Epithelial cell of prostate (primary cell): Measurements from ENCODE around the gene NELFB.

ENCODE experiments used
- DNase-seq: peaks from one replicate; pipeline ENCODE4 v3.0.0-alpha.2; 2011; ENCODE audit warnings: low read depth, low spot score
- H3K27ac ChIP-seq: fragments of 450-650 bp; 2 replicates; pipeline ENCODE4 v1.5.1; 2017; ENCODE audit warnings: mild to moderate bottlenecking

Gene NELFB

DNA sequence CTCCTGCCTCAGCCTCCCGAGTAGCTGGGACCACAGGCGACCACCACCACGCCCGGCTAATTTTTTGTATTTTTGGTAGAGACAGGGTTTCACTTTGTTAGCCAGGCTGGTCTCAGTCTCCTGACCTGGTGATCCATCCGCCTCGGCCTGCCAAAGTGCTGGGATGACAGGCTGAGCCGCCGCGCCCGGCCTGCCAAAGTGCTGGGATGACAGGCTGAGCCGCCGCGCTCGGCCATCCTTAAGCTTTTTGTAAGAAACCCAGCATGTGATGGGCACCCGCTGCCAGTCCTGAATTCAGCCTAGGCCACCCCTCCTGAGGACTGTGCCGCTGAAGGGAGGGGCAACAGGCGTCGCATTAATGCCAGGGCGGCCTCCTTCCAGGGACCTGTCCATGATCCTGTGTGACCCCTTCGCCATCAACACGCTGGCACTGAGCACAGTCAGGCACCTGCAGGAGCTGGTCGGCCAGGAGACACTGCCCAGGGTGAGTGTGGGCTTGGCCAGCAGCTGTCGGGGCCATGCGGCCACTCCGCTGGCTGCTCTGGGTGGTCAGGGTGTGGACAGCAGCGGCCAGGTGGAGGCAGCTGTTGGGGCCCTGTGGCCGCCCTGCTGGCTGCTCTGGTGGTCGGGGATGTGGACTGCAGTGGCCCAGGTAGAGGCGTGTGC lies 10.5 kb downstream of the NELFB start:
- no peak overlapping the region for H3K27ac ChIP-seq
- no peak for DNase-seq

GRCh38 chr9:137266162-137266527 lies 11.0 kb downstream of the NELFB start:
- no peak overlapping the region for H3K27ac ChIP-seq
- DNase-seq, result no peak

- H3K27ac ChIP-seq, result no peak overlapping the region
- DNase-seq, result no peak
These were observed 11.7 kb downstream of the NELFB start for GRCh38 chr9:137266585-137267453.

DNA sequence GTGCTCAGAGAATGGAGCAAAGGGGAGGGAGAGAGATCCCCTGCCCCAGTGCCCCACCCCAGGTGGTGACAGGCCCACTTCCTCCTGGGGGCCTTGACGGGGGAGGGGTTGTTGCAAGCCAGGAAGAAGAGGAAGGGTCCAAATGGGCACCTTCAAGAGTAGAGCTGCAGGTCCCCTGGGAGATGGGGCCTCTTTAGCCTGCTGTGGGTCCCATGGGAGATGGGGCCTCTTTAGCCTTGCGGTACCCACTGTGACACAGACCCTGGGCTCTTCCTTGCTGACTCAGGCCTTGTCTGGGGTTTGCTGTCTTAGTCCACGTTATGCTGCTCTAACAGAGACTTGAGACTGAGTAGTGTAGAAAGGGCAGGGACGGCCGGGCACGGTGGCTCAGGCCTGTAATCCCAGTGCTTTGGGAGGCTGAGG lies 12.8 kb downstream of the NELFB start:
- DNase-seq, result no peak
- no peak overlapping the region for H3K27ac ChIP-seq

- no peak for DNase-seq
- no peak overlapping the region for H3K27ac ChIP-seq
These were observed 13.5 kb downstream of the NELFB start for GRCh38 chr9:137268538-137269201.

- H3K27ac ChIP-seq, result no peak overlapping the region
- DNase-seq, result no peak
These were observed 14.2 kb downstream of the NELFB start for GRCh38 chr9:137269231-137269772.

DNA sequence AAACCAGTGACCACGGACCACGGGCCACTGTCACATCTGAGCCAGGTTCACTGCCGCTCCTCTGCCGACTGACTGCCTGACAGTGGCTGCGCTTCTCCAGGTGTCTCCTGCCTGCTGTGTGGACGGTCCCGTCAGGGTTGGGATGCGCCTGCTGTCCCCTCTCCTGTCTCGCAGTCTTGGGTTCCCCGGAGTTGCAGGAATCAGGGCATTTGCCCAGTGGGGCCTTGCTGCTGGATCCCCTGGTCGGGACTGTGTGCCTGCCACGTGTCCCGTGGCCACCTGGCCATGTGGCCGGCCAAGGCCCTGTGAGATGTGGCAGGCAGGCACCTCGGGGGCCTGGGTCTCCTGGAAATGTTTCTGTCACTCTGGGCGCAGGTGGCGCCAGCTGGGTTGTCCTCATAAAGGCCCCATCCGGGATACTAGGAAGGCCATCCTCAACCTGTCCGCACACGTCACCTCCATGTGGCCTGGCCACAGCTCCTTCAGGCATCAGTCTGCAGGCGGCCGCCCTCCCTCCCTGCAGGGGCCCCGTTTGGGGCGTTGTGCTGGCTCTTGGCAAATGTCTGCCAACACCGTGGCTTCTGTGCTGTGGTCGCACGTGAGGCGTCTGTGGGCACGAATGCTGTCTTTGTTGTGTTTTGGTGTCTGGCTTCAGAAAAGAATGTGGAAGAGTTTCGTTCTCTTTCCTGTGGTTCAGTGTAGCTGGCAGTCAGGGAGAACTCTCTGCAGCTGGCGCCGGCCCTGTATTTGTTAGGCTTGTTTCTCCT lies 16.0 kb downstream of the NELFB start:
- H3K27ac ChIP-seq, result no peak overlapping the region
- DNase-seq, result no peak

DNA sequence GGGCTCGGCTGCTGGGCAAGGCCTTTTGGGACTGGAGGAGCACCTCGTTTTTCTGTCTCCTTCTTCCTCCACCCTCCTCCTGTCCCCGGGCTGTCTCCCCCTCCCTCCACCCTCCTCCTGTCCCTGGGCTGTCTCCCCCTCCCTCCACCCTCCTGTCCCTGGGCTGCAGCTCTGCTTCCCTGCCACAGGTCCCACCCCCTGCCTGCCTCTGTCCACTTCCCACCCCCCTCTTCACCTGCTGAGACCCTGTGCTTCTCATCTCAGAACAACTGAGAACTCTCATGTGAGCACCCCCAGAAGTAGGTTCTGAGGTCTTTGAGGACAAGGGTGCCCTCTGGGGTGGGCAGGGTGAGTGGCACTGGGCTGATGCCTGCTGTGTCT lies 16.6 kb downstream of the NELFB start:
- H3K27ac ChIP-seq, result no peak overlapping the region
- no peak for DNase-seq

DNA sequence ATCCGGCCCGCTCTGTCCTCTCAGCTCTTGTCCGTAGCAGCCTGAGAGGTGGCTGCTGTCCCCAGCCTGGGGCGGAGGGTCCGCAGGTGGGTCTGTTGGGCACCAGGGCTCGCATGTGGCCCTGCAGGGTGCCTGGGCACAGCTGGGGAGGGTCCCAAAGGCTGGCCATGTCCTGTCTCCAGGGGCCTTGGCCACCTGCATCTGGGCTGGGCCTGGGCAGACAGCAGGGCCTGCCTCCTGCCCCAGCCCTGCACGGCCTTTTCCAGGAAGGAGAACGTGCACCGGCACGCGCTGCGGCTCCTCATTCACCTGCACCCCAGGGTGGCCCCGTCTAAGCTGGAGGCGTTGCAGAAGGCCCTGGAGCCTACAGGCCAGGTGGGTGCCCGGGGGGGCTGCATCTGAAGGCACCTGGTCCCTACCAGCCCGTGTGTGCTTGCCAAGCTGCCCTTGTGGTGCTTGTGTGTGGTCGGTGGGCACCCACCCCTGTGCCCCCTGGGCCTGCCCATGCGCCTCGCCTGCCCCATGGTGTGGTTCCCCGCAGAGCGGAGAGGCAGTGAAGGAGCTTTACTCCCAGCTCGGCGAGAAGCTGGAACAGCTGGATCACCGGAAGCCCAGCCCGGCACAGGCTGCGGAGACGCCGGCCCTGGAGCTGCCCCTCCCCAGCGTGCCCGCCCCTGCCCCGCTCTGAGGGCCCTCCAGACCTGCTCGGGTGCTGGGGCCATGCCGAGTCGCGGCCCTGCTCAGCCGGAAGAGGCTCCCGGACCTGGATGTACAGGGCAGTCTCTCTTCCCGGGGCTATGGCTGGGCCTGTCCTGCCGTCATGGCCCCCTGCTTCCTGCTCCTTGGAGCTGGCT lies 17.3 kb downstream of the NELFB start:
- no peak for DNase-seq
- H3K27ac ChIP-seq, result no peak overlapping the region

- no peak for DNase-seq
- H3K27ac ChIP-seq, result no peak overlapping the region
These were observed 18.0 kb downstream of the NELFB start for GRCh38 chr9:137273095-137273490.

GRCh38 chr9:137273611-137274320 lies 18.6 kb downstream of the NELFB start:
- DNase-seq, result no peak
- H3K27ac ChIP-seq, result peak overlapping the region; percentile 59

DNA sequence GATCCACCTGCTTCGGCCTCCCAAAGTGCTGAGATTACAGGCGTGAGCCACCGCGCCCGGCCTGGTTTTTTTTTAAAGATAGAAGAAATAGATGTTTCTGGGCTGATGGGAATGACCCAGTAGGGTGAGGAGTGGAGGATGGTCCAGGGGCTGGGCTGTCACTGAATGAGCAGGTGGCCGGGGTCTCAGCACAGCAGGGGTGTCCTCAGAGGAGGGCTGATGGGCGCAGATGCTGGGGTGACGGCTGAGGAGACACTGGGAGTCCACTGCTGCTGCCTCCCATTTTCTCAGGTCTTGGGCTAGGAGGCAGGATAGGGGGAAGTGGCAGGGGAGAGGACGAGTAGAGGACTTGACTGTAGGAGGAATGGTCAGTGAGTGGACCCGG lies 20.1 kb downstream of the NELFB start:
- no peak for DNase-seq
- H3K27ac ChIP-seq, result no peak overlapping the region

DNA sequence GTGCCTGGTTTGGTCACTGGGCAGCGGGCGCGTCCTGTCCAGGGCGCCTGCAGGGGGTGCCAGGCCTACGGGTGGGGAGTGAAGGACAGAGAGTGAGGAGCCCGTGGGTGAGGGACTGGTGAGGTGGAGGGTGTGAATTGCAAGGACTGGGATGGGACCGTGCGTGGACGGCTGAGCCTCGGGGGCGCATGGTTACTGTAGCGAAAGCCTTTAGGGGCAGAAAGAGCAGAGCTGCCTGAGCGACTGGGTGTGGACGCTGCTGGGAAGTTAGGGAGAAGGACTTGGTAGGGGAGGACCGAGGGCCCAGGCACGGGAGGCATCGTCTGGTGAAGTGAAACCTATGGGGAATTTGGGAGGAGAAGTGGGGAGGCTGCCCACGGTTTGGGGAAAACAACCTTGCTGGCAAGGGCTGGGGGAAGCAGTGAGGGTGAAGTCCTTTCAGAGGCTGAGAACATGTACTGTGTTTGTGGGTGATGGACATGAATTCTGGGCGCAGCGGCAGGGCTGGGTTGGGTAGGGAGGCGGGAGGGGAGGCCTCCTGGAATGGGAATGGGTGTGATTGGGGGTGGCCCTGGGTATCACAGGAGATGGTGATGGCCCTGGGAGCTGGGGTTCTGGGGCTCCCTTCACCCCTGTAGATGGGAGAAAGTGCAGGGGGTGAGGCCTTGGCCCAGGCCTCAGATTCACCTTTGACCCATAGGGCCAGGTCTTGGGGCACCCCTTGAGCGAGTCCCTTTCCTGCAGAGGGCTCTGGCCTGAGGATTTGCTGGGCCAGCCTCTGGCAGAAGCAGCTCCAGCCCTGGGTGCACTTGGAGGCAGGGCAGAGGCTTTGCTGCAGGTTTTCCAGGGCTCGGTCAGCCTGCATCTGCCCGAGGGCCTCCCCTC lies 20.7 kb downstream of the NELFB start:
- no peak overlapping the region for H3K27ac ChIP-seq
- no peak for DNase-seq

GRCh38 chr9:137276473-137277328 lies 21.6 kb downstream of the NELFB start:
- DNase-seq, result no peak
- peak overlapping the region; percentile 67 for H3K27ac ChIP-seq

GRCh38 chr9:137277329-137278041 lies 22.4 kb downstream of the NELFB start, which contains the start of gene TOR4A:
TSS of gene TOR4A (plus strand) at chr9:137277726. CDS start at chr9:137278690, 964 bp downstream.
- DNase-seq, result no peak
- H3K27ac ChIP-seq, result peak within 1 kb of the TSS; percentile 67

DNA sequence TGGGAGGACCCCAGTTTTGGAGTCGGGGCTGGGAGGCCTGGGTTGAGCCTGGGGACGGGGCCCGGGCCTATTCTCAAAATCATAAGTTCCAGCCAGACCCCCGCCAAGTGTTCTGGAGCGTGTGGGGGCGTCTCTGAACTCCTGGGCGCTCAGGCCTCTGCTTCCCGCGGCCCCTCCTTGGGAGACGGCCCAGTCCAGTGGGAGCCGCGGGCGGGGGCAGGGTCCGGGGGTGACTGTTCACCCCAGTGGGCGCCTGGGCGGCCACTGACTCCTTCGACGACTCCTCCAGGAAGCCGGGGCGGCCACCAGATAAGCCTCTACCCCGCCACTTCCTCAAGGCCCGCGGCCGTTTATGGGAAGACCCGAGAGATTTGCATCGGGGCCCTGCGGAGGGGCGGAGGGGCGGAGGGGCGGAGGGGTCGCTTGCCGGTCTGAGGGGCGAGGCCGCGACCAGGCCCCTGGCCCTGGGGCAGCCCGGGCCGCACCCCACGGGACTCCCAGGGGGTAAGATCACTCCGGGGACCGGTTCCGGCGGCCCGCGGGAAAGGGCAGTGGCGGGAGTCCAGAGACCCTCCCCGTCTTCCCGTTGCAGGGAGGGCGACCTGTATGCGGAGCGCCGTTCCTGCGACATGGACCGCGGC lies 23.1 kb downstream of the NELFB start:
- no peak for DNase-seq

More for the DNA sequence above, 23.1 kb downstream of the NELFB start:
- H3K27ac ChIP-seq, result peak overlapping the region; percentile 67
